Progenitor cell of endocrine pancreas (in vitro differentiated cells): Measurements from ENCODE around the gene DNAJC16. TPM values are rescaled to one million over a fixed set of nuclear protein-coding genes. Genes with fewer than 3 reads are reported as not detected.

ENCODE experiments used
- DNase-seq: peaks from one replicate; pipeline ENCODE4 v3.0.0; 2021; ENCODE audit warnings: low spot score; ENCODE audit not compliant: unreplicated experiment
- H3K27ac Mint-ChIP-seq: 2 replicates; pipeline ENCODE4 v1.8.0; 2021; ENCODE audit warnings: mild to moderate bottlenecking, moderate library complexity, mixed read lengths
- H3K27me3 Mint-ChIP-seq: 2 replicates; pipeline ENCODE4 v1.8.0; 2021; ENCODE audit warnings: mixed read lengths
- H3K36me3 Mint-ChIP-seq: 2 replicates; pipeline ENCODE4 v1.8.0; 2022; ENCODE audit warnings: mixed read lengths; ENCODE audit not compliant: insufficient read depth
- H3K4me1 Mint-ChIP-seq: 2 replicates; pipeline ENCODE4 v1.8.0; 2021; ENCODE audit warnings: low read depth, mixed read lengths
- H3K4me3 Mint-ChIP-seq: 2 replicates; pipeline ENCODE4 v1.8.0; 2021; ENCODE audit warnings: low read depth, mild to moderate bottlenecking, moderate library complexity, mixed read lengths
- H3K9me3 Mint-ChIP-seq: 2 replicates; pipeline ENCODE4 v1.8.0; 2021; ENCODE audit warnings: low read depth, mixed read lengths
- CTCF ChIP-seq: fragments of 200-600 bp; sonication (generic); IDR thresholded peaks from one replicate; pipeline ENCODE4 v1.5.0; 2021; ENCODE audit warnings: antibody characterized with exemption, mild to moderate bottlenecking; ENCODE audit not compliant: unreplicated experiment
- total RNA-seq: library from RNA; stranded (reverse); gene quantifications from 2 replicates; pipeline ENCODE4 v1.2.1, GENCODE V29; 2021

The DNAJC16 gene
- total RNA-seq, 1 donor from 2014 or later: 37.7 TPM

- Mint-ChIP-seq H3K27me3 (no peaks in the 10 kb centered on the region), H3K27ac (peak overlapping the region; percentile 96), H3K4me1 (peaks cover 30% of the 10 kb centered on the region), H3K9me3 (no peaks in the 10 kb centered on the region), H3K36me3 (peaks cover 2% of the 10 kb centered on the region), H3K4me3 (peak overlapping the region; percentile 91)
- no peak for TF ChIP-seq CTCF
- no peak for DNase-seq
Observed at GRCh38 chr1:15618655-15619525, 92.2 kb downstream of the DNAJC16 start.

- no peak for DNase-seq
- Mint-ChIP-seq H3K9me3 (no peaks in the 10 kb centered on the region), H3K27ac (no peak overlapping the region), H3K4me1 (peaks cover 29% of the 10 kb centered on the region), H3K27me3 (no peaks in the 10 kb centered on the region), H3K36me3 (peaks cover 2% of the 10 kb centered on the region), H3K4me3 (peak overlapping the region; percentile 40)
- no peak for TF ChIP-seq CTCF
Observed at GRCh38 chr1:15620155-15620545, 93.5 kb downstream of the DNAJC16 start.

DNA sequence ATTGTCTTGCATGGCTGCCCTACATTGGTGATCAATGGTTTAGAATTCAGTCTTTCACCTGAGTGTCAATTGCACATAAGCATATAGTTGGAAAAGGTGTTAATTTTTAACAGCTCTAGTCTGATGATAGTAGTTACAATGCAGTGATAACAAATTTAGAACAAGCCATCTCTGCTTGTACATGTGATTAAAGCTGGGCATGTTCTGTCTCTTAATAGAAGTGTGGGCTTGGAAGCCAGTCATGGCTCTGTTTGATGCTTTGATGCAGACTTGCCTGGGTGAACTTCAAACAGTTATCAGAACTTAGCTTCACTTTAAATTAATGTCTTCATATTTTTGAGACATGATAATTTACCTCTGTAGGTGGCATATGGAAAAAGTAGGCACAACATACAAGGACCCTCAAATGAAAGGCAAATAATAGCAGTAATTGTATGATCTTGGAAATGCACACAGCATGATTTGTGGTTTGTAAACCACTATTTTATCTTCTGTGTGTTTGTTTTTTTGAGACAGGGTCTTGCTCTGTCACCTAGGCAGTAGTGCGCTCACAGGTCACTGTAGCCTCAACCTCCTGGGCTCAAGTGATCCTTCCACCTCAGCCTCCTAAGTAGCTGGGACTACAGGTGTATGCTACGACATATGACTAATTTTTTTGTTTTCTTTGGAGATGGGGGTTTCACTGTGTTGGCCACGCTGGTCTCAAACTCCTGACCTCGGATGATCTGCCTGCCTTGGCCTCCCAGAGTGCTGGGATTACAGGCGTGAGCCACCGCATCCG is 94.4 kb downstream of the DNAJC16 start:
- H3K36me3 Mint-ChIP-seq: peaks cover 2% of the 10 kb centered on the region
- peaks cover 24% of the 10 kb centered on the region for H3K4me1 Mint-ChIP-seq
- H3K27ac Mint-ChIP-seq: peak overlapping the region; percentile 41
- no peak overlapping the region for H3K4me3 Mint-ChIP-seq
- no peaks in the 10 kb centered on the region for H3K9me3 Mint-ChIP-seq
- no peaks in the 10 kb centered on the region for H3K27me3 Mint-ChIP-seq
- no peak for TF ChIP-seq CTCF
- no peak for DNase-seq

DNA sequence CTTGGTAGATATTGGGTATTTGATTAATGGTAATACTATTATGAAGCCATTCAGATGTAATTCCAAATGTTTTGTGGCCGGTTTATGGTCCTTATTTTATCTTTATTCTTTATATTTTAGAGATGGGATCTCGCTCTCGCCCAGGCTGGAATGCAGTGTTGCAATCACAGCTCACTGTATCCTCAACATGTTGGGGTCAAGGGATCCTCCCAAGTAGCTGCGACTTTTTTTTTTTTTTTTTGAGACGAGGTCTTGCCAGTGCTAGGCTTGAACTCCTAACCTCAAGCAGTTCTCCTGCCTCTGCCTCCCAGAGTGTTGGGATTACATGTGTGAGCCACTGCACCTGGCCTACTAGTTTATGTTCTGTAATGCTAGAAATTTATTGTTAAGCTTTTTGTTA is 95.3 kb downstream of the DNAJC16 start:
- no peak for DNase-seq
- no peak overlapping the region for H3K4me3 Mint-ChIP-seq
- H3K4me1 Mint-ChIP-seq: peaks cover 20% of the 10 kb centered on the region
- no peak for TF ChIP-seq CTCF
- H3K9me3 Mint-ChIP-seq: no peaks in the 10 kb centered on the region
- peaks cover 4% of the 10 kb centered on the region for H3K36me3 Mint-ChIP-seq
- no peaks in the 10 kb centered on the region for H3K27me3 Mint-ChIP-seq
- H3K27ac Mint-ChIP-seq: no peak overlapping the region

GRCh38 chr1:15622712-15623373 is 96.2 kb downstream of the DNAJC16 start:
- Mint-ChIP-seq H3K4me3 (no peak overlapping the region), H3K27ac (no peak overlapping the region), H3K27me3 (no peaks in the 10 kb centered on the region), H3K4me1 (peaks cover 25% of the 10 kb centered on the region), H3K36me3 (peaks cover 7% of the 10 kb centered on the region), H3K9me3 (no peaks in the 10 kb centered on the region)
- TF ChIP-seq CTCF: no peak
- DNase-seq: no peak
